Measurements from ENCODE around the gene ACE.

Gene ACE

DNA sequence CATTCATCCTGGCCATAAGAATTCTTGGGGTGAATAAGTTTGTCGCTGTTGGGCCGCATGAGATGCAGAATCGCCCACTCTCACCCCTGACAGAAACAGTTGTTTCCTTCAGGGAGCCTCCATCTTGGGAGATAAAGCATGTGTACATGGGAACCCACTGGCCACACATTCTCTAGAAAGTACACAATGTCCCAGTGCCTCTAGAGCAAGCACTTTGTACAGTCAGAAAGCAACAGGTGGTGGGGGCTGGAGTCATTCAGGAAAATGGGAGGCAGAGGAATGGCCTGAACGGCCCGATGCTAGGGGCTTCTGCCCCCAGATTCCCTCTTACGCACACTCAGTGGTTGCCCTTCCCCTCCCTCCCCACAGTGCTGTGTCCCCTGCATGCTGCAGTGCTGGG, 16.1 kb downstream of the ACE start:
- DNase-seq = no peak

DNA sequence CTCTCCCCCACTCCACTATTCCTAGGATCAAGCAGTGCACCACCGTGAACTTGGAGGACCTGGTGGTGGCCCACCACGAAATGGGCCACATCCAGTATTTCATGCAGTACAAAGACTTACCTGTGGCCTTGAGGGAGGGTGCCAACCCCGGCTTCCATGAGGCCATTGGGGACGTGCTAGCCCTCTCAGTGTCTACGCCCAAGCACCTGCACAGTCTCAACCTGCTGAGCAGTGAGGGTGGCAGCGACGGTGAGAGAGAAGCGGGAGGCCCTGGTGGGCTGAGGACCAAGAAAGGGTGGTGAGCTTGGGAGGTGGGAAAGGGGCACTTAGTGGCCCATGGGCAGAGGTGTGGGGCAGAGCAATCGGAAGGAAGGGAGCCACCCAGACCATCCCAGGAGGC, 16.6 kb downstream of the ACE start:
- no peak for DNase-seq

DNA sequence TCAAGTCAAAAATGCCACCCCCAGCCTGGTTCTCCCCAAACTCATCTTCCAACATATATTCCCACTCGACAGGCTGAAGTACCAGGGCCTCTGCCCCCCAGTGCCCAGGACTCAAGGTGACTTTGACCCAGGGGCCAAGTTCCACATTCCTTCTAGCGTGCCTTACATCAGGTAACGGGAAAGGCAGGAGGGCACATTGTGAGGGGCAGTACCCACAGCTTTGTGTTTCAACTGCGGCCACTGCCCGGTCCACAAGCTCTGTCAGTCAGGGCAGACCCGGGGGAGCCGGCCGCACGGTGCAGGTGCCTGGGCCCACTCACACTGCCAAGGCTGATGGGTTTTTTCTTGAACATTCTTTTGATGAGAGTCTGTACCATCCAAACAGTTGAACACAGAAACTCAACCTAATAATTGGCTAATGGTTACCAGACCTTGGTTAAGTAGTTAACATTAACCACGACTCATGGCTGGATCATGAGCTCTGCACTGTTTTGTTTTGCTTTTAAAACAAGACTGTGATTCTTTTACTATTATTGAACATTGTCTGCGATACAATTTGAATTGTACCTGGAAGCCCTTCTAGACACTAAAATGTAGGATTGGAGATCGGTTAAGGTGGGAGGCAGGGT, 17.6 kb downstream of the ACE start:
- DNase-seq = peak; percentile 10

DNA sequence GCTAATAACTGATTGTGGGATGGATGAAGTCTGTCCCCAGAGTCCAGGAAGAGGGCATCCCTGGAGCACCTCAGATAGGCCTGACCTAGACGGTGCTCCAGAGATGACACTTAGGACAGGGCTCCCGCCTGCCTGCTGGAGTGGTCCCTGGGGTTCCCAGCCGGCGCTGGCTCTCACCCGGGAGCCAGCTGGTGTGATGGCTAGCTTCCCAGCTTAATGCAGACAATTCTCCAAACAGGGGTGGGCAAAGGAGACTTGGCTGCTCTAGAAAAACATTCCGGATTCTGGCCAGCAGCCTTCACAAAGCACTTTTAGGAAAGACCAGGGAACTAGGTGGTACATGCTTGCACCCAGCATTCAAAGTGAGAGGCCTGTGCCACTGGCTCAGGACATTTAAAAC, 18.6 kb downstream of the ACE start:
- no peak for DNase-seq

DNA sequence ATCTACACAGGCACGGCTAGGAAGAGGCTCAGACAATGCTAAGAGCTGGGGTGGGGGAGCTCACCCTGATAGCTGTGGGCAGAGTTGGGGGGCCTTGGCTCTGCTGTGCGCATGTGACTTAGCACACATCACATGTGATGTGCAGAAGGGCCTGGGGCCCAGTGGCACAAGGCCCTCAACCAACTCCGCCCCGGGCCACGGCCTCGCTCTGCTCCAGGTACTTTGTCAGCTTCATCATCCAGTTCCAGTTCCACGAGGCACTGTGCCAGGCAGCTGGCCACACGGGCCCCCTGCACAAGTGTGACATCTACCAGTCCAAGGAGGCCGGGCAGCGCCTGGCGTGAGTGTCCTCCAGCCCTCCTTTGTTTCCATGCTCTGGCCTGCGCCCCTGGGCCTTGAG, 19.3 kb downstream of the ACE start:
- no peak for DNase-seq

DNA sequence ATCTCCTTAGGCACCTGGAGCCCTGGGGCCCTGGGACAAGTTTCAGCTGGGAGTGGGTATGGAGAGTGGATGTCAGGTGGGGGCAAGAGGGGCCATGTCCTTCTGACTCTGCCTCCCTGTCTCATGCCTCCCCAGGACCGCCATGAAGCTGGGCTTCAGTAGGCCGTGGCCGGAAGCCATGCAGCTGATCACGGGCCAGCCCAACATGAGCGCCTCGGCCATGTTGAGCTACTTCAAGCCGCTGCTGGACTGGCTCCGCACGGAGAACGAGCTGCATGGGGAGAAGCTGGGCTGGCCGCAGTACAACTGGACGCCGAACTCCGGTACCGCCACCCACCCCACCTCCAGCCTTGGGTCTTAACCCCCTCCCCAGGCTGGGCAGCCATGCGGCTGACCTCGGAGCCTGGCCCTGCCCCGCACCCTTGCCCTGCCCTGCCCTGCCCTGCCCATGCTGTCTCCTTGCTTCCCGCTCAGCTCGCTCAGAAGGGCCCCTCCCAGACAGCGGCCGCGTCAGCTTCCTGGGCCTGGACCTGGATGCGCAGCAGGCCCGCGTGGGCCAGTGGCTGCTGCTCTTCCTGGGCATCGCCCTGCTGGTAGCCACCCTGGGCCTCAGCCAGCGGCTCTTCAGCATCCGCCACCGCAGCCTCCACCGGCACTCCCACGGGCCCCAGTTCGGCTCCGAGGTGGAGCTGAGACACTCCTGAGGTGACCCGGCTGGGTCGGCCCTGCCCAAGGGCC, 20.0 kb downstream of the ACE start:
- no peak for DNase-seq

DNA sequence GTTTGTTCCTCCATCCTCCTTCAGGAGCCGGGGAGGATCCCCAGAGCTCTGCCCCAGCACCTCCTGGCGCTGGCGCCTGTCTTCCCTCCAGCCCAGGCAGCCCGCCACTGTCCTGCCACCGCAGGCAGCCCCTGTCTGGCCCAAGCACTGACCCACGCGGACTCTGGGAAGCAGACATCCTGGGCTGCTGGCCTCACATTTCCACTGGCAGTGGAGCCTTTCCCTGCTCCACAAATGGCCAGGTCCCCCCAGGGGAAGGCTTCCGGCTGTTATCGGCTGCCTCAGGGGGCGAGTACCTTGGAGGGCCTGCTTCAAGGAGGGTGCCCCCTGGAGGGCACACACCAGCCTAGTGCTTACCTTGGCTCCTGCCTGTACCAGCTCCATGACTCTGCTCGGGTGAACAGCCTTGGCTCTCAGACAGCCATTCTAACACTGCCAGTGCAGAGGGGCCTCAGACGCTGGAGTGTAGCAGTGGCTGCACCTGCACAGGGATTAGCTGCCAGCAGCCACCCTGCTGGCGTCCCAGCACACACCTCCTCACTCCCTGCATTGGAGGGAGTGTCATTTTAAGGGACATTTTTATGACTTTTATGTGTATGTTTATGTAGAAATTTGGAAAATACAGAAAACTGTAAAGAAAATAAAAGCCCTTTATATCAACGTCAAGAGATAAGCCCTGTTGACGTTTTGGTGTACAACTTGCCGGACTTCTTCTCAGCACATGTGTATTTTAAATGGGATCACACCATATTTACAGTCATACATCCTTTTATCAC, 21.0 kb downstream of the ACE start:
- DNase-seq = peak; percentile 14

DNA sequence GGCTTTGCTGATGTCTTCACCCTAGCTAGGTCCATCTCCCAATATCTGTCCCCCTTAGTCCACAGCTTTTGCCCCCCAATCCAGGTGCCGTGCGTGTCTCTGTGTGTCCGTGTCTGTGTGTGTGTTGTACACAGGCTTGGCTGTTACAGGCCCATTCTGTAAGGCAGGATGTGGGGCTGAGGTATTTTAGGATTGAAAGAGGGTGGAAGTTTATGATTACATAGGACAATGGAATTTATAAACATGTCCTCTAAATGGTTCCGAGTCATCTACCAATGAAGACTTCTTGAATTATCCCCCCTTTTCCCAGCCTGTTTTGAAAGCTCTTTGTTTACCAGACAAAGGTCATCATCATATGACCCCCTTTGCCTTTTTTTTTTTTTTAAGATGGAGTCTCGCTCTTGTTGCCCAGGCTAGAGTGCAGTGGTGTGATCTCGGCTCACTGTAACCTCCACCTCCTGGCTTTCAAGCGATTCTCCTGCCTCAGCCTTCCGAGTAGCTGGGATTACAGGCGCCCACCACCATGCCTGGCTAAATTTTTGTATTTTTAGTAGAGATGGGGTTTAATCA, 21.9 kb downstream of the ACE start:
- DNase-seq = peak; percentile 78

DNA sequence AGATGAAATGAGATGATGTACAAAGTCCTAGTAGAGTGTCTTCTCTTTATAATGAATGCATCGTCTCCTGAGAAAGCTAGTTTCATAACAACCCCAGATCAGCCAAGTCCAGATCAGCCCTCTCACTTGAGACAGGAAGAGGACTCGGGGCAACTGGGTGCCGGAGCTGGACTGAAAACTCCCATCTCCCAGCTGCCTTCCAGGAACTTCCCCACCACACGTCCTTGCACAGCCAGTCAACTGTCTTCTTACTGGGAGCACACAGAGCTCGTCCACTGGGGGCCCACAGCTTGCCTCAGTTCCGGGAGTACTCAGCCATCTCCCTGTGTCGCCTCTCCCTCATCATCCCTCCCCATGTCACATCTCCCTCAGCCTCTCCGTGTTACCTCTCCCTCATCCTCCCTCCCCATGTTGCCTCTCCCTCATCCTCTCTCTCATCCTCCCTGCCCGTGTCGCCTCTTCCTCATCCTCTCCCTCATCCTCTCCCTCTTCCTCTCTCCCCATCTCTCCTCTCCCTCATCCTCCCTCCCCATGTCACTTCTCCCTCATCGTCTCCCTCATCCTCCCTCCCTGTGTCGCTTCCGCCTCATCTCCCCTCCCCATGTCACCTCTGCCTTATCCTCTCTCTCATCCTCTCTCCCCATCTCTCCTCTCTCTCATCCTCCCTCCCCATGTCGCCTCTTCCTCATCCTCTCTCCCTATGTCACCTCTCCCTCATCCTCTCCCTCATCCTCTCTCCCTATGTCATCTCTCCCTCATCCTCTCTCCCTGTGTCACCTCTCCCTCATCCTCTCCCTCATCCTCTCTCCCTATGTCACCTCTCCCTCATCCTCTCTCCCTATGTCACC, 23.9 kb downstream of the ACE start:
- DNase-seq = no peak

DNA sequence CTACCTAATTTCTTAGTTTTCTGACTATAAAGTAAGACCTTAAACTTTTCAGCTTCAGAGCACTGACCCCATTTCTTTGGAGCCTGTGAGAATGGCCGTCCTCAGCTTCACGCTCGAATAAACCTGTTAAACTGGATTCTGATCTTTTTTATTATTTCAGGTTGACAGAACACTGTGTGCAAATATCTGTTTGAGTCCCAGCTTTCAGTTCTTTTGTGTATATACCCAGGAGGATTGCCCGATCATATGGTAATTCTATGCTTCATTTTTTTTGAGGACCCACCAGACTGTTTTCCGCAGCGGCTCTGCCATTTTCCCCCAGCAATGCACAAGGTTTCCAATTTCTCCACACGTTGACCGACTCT, 26.5 kb downstream of the ACE start:
- no peak for DNase-seq

DNA sequence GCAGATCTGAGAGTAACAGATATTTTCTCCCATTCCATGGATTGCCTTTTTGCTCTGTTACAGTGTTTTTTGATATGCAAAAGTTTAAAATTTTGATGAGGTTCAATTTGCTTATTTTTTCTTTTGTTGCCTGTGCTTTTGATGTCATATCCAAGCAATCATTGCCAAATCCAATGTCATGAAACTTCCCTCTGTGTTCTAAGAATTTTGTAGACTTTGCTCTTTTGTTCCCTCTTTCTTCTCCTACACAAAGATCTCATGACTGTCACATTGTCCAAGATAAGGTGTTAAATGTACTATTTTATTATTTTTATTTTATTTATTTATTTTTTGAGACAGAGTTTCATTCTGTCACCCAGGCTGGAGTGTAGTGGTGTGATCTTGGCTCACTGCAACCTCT, 27.4 kb downstream of the ACE start:
- no peak for DNase-seq

DNA sequence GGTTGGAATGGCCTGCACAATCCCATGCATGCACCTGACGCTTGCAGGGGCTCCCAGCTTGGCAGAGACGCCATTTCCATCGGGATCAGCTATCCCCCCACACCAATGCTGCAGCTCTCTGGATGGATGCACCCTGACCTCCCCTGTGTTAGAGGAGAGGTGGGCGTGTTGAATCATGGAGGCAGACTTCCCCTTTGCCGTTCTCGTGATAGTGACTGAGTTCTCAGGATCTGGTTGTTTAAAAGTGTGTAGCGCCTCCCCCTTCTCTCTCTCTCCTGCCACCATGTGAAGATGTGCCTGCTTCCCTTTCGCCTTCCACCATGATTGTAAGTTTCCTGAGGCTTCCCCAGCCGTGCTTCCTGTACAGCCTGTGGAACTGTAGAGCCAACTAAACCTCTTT, 28.5 kb downstream of the ACE start:
- DNase-seq = no peak

DNA sequence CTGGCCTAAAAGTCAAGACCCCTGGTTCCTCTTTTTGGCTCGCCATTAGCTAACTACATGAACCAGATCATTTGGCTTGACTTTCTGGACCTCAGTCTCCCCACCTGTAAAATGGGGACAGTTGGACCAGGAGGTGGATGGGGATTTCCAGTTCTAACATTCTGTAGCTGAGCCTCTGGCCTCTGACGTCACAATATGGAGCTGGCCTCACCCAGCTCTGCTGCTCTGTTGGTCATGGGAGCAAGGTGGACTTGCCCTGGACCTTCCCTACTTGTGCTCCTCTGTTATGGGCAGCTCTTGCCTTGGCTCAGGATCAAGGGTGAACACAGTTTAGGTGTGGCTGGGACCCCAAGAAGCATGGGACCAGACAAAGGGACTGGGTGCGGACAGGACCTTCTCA, 29.8 kb downstream of the ACE start:
- DNase-seq = no peak

DNA sequence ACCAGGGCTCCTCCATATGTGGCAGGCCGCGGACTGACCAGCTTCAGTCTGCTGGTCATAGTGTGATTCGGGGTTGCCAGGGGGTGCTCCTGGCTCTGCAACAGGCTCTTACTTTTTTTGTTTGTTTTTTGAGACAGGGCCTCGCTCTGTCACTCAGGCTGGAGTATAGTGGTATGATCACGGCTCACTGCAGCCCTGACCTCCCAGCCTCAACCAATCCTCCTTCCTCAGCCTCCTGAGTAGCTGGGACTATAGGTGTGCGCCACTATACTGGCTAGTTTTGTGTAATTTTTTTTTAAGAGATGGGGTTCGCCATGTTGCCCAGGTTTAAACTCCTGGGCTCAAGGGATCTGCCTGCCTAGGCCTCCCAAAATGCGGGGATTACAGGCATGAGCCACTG, 34.5 kb downstream of the ACE start:
- DNase-seq = no peak

DNA sequence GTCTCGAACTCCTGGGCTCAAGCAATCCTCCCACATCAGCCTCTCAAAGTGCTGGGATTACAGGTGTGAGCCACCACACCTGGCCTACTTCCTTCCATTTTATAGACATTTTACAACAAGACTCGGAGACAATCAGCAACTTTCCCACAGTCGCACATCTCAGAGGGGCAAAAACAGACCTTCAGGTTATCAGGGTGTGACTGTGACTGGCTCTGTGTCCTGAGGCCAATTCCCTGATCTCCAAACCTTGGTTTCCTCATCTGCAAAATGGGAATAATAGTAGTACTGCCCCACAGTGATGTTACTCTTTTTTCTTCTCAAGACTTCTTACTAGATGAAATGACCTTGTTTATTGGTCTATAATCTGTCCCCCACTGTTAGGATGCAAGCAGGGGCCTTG, 35.5 kb downstream of the ACE start:
- DNase-seq = no peak

DNA sequence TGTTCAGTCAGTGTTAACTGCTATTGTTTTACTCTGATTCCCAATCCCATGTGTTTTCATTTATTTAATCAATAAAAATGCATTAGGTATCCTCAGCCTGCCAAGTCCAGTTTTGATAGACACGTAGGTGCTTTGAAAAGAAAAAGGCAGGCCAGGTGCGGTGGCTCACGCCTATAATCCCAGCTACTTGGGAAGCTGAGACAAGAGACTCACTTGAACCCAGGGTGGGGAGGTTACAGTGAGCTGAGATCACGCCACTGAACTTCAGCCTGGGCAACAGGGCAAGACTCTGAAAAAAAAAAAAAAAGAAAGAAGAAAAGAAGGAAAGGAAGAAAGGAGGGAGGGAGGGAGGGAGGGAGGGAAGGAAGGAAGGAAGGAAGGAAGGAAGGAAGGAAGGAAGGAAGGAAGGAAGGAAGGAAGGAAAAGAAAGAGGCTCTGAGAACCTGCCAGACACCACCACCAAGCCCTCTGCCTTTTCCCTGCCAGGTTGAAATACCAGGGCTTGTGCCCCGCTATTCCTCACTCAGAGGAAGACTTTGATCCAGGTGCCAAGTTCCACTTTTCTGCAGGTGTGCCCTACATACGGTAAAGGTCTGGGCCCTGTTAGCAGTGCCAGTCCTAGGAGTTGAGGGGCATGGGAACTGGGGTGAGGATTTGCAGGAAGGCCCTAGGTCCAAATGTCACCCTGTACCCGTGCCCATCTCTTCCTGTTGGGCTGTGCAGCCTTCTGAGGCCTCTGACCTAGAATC, 36.2 kb downstream of the ACE start:
- DNase-seq = no peak

DNA sequence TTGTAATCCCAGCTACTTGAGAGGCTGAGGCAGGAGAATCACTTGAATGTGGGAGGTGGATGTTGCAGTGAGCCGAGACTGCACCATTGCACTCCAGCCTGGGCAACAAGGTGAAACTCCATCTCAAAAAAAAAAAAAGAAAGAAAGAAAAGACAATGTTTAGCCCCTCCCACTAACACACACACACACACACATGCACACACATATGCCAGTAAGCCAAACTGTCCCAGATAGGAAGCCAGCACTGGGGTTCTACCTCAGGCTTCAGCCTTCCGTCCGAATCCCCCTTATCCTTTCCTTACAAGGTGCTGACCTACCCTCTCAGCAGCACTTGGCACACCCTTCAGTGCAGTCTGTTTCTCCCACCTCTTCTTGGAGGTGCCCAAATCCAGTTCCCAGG, 37.6 kb downstream of the ACE start:
- no peak for DNase-seq

DNA sequence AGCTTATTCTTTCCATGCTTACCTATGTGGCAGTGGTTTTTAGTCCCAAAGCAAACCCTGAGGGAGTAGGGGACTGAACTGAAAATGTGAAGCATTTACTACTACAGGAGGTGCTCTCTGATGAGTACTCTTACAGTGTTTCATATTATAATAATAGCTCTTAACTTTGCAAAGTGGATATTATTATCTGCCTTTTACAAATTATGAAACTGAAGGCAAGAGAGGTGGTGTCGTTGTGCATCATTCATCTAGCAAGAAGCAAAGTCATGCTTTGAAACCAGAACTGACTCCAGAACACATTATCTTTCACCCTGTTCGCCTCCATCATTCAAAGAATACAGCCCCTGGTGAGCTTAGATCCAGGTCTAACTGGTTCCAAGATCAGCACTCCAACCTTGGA, 38.1 kb downstream of the ACE start:
- no peak for DNase-seq

DNA sequence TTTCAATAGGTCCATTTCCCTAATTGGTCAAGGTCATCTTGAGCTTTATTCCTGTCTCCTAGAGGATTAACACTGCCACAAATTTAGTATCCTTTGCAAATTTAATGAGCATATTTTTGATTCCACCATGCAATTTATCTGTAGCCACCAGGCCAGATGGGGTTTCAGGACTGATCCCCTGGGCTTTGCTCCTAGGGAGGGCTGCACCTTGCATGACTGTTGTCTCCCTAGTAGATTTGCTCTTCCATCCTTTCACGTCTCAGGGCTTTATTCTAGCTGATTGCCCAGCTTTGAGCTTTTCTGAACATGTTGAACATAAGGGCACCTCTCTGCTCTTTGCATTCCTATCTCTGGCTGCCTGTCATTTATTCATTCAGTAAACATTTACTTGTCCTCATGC, 38.6 kb downstream of the ACE start:
- DNase-seq = no peak

DNA sequence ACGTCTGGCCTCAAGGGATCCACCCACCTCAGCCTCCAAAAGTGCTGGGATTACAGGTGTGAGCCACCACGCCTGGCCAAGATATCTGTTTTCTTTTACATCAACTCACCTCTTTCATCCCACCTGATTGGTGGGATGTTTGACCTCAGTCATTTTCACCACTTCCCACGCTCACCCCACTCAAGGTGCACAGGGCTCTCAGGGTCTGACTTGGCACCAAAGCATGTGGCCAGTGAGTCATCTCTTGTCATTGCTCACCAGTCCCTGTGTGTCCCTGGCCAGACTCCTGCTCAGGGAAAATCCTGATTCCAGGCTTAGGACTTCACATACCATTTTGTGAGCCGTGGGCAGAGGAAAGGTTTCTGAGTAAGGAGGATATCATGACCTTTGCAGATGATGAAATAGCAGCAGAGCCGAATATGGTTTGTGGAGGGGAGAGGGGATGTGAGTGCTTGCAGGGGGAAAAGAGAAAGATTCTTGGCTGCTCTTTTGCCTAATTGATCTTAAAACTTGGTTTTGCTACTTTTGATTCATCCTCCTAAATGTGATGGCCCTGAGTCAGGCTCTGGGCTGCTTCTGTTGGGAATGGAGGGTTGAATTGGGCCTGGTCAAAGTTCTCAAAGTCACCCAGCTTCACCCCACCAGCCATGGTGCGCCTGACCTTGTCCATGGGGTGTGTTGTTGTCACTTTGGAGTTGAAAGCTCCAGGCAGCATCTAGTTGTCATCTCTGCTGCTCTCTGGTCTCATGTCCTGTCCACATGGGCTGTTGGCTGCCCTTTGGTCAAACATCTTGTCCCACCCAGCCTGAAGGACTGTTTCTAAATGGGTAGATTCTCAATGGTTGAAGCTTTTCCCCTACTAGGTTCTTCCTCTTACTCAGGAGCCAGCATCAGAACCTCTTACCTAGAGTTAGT, 40.3 kb downstream of the ACE start:
- DNase-seq = peak; percentile 31
